Common myeloid progenitor, CD34-positive (primary cell): ENCODE measurements around the gene UMPS.

Experiments used
- CTCF ChIA-PET: fragments of 350-600 bp; sonication (Branson Sonifier 250); formaldehyde crosslinking; loops from one replicate; lab custom pipeline; 2021; ENCODE audit warnings: antibody characterized with exemption; lab: Charles Lee
- POLR2A ChIA-PET: fragments of 350-600 bp; sonication (Branson Sonifier 250); formaldehyde crosslinking; loops from one replicate; lab custom pipeline; 2021; ENCODE audit warnings: antibody characterized with exemption; lab: Charles Lee
- DNase-seq, 3 donors: peaks; one replicate each; pipeline versions ENCODE4 v3.0.0 to v3.0.0-alpha.2; 2013
- H3K27ac ChIP-seq, 2 experiments: 1 replicate in 1 of 2; 2 replicates in 1 of 2; pipeline ENCODE4 v1.7.0; 2013; ENCODE audit warnings: inconsistent platforms in 2 of 2, low read length in 2 of 2, mild to moderate bottlenecking in 2 of 2, low read depth in 1 of 2, moderate library complexity in 1 of 2; ENCODE audit not compliant: severe bottlenecking in 2 of 2, insufficient read depth in 1 of 2, poor library complexity in 1 of 2
- H3K27me3 ChIP-seq, 5 experiments: replicated peaks in 2 of 5; 1 replicate in 3 of 5; 2 replicates in 2 of 5; pipeline versions ENCODE4 v1.6.1 to v1.7.0; 2013; ENCODE audit warnings: low read length in 4 of 5, mild to moderate bottlenecking in 2 of 5, moderate library complexity in 2 of 5, inconsistent platforms in 1 of 5; ENCODE audit not compliant: insufficient read depth in 5 of 5, control insufficient read depth in 4 of 5
- H3K36me3 ChIP-seq, 4 experiments: 1 replicate in 2 of 4; 2 replicates in 2 of 4; pipeline versions ENCODE4 v1.6.1 to v1.7.0; 2013; ENCODE audit warnings: low read length in 3 of 4, control low read depth in 1 of 4, mild to moderate bottlenecking in 1 of 4; ENCODE audit not compliant: control insufficient read depth in 4 of 4, insufficient read depth in 4 of 4
- H3K4me1 ChIP-seq, 4 experiments: 1 replicate in 3 of 4; 2 replicates in 1 of 4; pipeline versions ENCODE4 v1.6.1 to v1.7.1; 2013; ENCODE audit warnings: low read length in 3 of 4, mild to moderate bottlenecking in 3 of 4, control low read depth in 1 of 4, inconsistent platforms in 1 of 4, moderate library complexity in 1 of 4; ENCODE audit not compliant: control insufficient read depth in 4 of 4, insufficient read depth in 4 of 4; ENCODE audit errors: control extremely low read depth in 1 of 4
- H3K4me3 ChIP-seq, 7 experiments: 1 replicate in 4 of 7; 2 replicates in 3 of 7; pipeline versions ENCODE4 v1.5.1 to v1.7.0; 2013; ENCODE audit warnings: mild to moderate bottlenecking in 7 of 7, low read length in 6 of 7, moderate library complexity in 6 of 7, inconsistent platforms in 2 of 7, low read depth in 2 of 7, control low read depth in 1 of 7; ENCODE audit not compliant: insufficient read depth in 4 of 7, control insufficient read depth in 1 of 7; ENCODE audit errors: extremely low read depth in 1 of 7
- H3K9me3 ChIP-seq, 5 experiments: 1 replicate in 4 of 5; 2 replicates in 1 of 5; pipeline versions ENCODE4 v1.6.1 to v1.7.1; 2013; ENCODE audit warnings: low read length in 4 of 5, mild to moderate bottlenecking in 2 of 5, inconsistent platforms in 1 of 5, low read depth in 1 of 5, moderate library complexity in 1 of 5; ENCODE audit not compliant: control insufficient read depth in 4 of 5, insufficient read depth in 2 of 5; ENCODE audit errors: control extremely low read depth in 1 of 5
- WGBS: methylation state at CpG from one replicate; pipeline ENCODE4 v1.1.5; 2013; ENCODE audit not compliant: insufficient coverage; 5-methylcytosine and 5-hydroxymethylcytosine counted together

Gene UMPS

GRCh38 chr3:124765197-124765840 lies 35.1 kb downstream of the UMPS start:
- Histone ChIP-seq H3K36me3 (no peaks in the 10 kb centered on the region), H3K9me3 (no peaks in the 10 kb centered on the region), H3K4me3 (no peak overlapping the region), H3K27me3 (peaks cover 0 to 2% (median 0%) of the 10 kb centered on the region in 5 experiments), H3K27ac (no peak overlapping the region), H3K4me1 (peaks cover 0 to 11% (median 7%) of the 10 kb centered on the region in 4 experiments)
- ChIA-PET POLR2A (interaction anchor here (0.7 kb wide), 1 partner anchor 132 kb away, joined by 7 read pairs; no protein-coding TSS in a partner anchor), CTCF (interaction anchor here (1.2 to 10.3 kb wide), 2 partner anchors 137 to 161 kb away, joined by 3 to 148 read pairs; no protein-coding TSS in a partner anchor)
- WGBS = 100% methylated on average over 3 of the region's 5 CpGs
- no peak for DNase-seq

DNA sequence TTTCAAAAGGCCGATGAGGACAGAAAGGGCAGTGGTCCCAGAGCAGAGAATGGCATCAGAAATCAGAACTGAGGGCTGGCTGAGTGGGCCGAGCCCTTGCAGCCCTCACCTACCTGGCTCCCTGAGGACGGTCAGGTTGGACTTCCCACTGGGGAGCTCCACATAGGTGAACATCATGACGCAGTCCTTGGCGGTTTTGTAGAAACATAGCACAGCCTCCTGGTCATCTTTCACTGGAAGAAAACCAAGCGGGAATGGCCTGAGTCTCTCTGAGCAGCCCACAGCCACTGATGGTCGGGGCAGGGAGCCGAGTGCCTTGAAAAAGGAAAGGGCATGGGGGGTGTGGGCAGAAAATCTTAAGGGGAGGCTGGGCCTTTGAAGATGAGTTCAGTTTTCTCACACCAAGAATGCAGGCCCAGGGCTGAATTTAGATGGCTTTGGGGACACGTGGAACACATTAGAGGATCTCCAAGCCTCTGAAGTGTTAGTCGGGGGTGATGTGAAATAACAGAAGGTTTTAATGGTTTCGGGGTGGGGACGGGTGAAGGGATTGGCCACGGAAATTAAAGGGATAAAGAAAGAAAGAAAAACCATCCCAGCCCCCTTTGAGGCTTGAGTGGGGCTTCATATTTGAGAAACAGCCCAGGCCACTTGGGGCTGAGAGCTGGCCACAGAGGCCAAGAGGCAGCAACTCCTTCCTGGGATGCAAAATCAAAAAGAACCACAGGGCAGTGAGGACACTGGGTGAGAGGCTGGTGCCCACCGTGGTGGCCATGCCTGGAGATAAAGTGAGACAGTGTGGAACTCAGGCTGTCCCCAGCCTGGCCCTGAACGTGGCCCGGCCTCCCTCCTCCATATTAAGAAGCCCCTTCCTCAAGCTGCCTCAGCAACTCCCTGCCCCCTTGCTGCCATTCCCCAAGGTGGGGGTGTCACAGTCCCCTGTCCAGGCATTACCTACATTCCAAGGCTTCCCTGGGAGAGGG lies 36.2 kb downstream of the UMPS start:
- Histone ChIP-seq H3K27me3 (peaks cover 0 to 2% (median 0%) of the 10 kb centered on the region in 5 experiments), H3K27ac (no peak overlapping the region), H3K36me3 (no peaks in the 10 kb centered on the region), H3K4me3 (no peak overlapping the region), H3K9me3 (no peaks in the 10 kb centered on the region), H3K4me1 (peaks cover 0 to 15% (median 8%) of the 10 kb centered on the region in 4 experiments)
- ChIA-PET CTCF (interaction anchor here (1.0 to 10.3 kb wide), 8 partner anchors 13 to 160 kb away, joined by 3 to 148 read pairs (median 5); no protein-coding TSS in a partner anchor), POLR2A (no interaction called here)
- no peak for DNase-seq
- WGBS = 98% methylated on average over 14 of the region's 16 CpGs

- H3K4me1 ChIP-seq = peaks cover 0 to 19% (median 8%) of the 10 kb centered on the region in 4 experiments
- H3K27ac ChIP-seq = no peak overlapping the region
- ChIA-PET CTCF (interaction anchor here (0.9 to 10.3 kb wide), 12 partner anchors 12 to 818 kb away, joined by 3 to 148 read pairs (median 3); no protein-coding TSS in a partner anchor), POLR2A (no interaction called here)
- DNase-seq = no peak
- H3K9me3 ChIP-seq = no peaks in the 10 kb centered on the region
- peaks cover 0 to 2% (median 0%) of the 10 kb centered on the region in 5 experiments for H3K27me3 ChIP-seq
- WGBS = 86% methylated on average over 4 of the region's 5 CpGs
- H3K4me3 ChIP-seq = no peak overlapping the region
- no peaks in the 10 kb centered on the region for H3K36me3 ChIP-seq
These were observed 37.0 kb downstream of the UMPS start for GRCh38 chr3:124767264-124767663.

- ChIA-PET POLR2A (no interaction called here), CTCF (interaction anchor here (0.9 to 10.3 kb wide), 13 partner anchors 7 to 818 kb away, joined by 3 to 148 read pairs (median 3); no protein-coding TSS in a partner anchor)
- no peaks in the 10 kb centered on the region for H3K36me3 ChIP-seq
- WGBS = 93% methylated on average over 6 of the region's 6 CpGs
- DNase-seq = no peak
- H3K9me3 ChIP-seq = no peaks in the 10 kb centered on the region
- H3K4me1 ChIP-seq = peaks cover 3 to 21% (median 10%) of the 10 kb centered on the region in 4 experiments
- peaks cover 0 to 2% (median 0%) of the 10 kb centered on the region in 5 experiments for H3K27me3 ChIP-seq
- H3K4me3 ChIP-seq = no peak overlapping the region
- no peak overlapping the region for H3K27ac ChIP-seq
These were observed 37.4 kb downstream of the UMPS start for GRCh38 chr3:124767691-124768090.

- WGBS = 51% methylated on average over 6 of the region's 7 CpGs
- Histone ChIP-seq H3K36me3 (no peaks in the 10 kb centered on the region), H3K27me3 (peaks cover 0 to 2% (median 1%) of the 10 kb centered on the region in 5 experiments), H3K4me3 (no peak overlapping the region), H3K27ac (no peak overlapping the region), H3K9me3 (no peaks in the 10 kb centered on the region), H3K4me1 (peaks cover 3 to 21% (median 11%) of the 10 kb centered on the region in 4 experiments)
- POLR2A ChIA-PET = no interaction called here
- peak in 2 of 3 donors; percentile 52 to 55 for DNase-seq
- CTCF ChIA-PET = interaction anchor here (1.0 to 6.8 kb wide), 8 partner anchors 8 to 146 kb away, joined by 3 to 50 read pairs (median 4); no protein-coding TSS in a partner anchor
These were observed 38.6 kb downstream of the UMPS start for GRCh38 chr3:124768812-124769211.

- Histone ChIP-seq H3K9me3 (no peaks in the 10 kb centered on the region), H3K4me3 (no peak overlapping the region), H3K27ac (no peak overlapping the region), H3K4me1 (peaks cover 3 to 21% (median 11%) of the 10 kb centered on the region in 4 experiments), H3K27me3 (peaks cover 0 to 3% (median 2%) of the 10 kb centered on the region in 5 experiments), H3K36me3 (no peaks in the 10 kb centered on the region)
- POLR2A ChIA-PET = no interaction called here
- CTCF ChIA-PET = interaction anchor here (1.0 to 6.8 kb wide), 9 partner anchors 9 to 145 kb away, joined by 3 to 50 read pairs (median 4); no protein-coding TSS in a partner anchor
- 100% methylated on average over 7 of the region's 9 CpGs for WGBS
- no peak for DNase-seq
These were observed 39.2 kb downstream of the UMPS start for GRCh38 chr3:124769462-124769861.
